ENCODE data around the gene LSM7.

DNA sequence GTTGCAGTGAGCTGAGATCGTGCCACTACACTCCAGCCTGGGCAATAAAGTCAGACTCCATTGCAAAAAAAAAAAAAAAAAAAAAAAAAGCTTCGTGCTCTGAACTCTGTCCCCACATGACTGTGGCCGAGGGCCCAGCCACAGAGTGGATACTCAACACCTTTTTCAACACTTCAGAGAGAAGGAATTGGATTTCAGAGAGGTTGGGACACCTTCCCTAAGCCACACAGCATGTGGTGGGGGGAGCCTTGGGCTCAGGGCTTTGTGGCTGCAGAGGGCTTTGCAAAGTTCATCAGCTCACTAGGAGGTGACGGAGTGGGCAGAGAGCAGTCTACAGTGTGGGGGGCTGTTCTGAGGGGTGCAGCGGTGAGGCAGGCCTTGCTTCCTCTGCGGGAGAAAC is 9.5 kb downstream of the LSM7 start:
- no peak for TF ChIP-seq POLR2AphosphoS5 (IDR thresholded peaks at IDR 0.05; ENCODE audit: borderline replicate concordance, low read depth, low read length)
- no peak for TF ChIP-seq EZH2 (IDR thresholded peaks at IDR 0.05)

Measured in SK-N-MC (cell line).